Activated CD4-positive, alpha-beta memory T cell treated with anti-CD3 and anti-CD28 coated beads, Interleukin-2, amount 10 ng/mL, durations not matched to agents 7 days and 5 days (primary cell): ENCODE data around the gene RELL2. TPM values are rescaled to one million over a fixed set of nuclear protein-coding genes. Genes with fewer than 3 reads are reported as not detected.

Experiments
- CTCF ChIA-PET: fragments of 350-600 bp; sonication (Branson Sonifier 250); formaldehyde crosslinking; loops from one replicate; lab custom pipeline; 2021; ENCODE audit warnings: antibody characterized with exemption, inconsistent platforms; lab: Charles Lee
- POLR2A ChIA-PET: fragments of 350-600 bp; sonication (Branson Sonifier 250); formaldehyde crosslinking; loops from one replicate; lab custom pipeline; 2021; ENCODE audit warnings: antibody characterized with exemption; lab: Charles Lee
- DNase-seq: peaks from one replicate; pipeline ENCODE4 v3.0.0-alpha.2; 2020
- H3K27ac Mint-ChIP-seq: one replicate; pipeline ENCODE4 v1.8.0; 2021; ENCODE audit warnings: mild to moderate bottlenecking, mixed read lengths
- H3K27me3 Mint-ChIP-seq: one replicate; pipeline ENCODE4 v1.8.0; 2021; ENCODE audit warnings: mixed read lengths
- H3K36me3 Mint-ChIP-seq: one replicate; pipeline ENCODE4 v1.8.0; 2021; ENCODE audit warnings: low read depth, mixed read lengths
- H3K4me1 Mint-ChIP-seq: one replicate; pipeline ENCODE4 v1.8.0; 2021; ENCODE audit warnings: mixed read lengths
- H3K4me3 Mint-ChIP-seq: one replicate; pipeline ENCODE4 v1.8.0; 2021; ENCODE audit warnings: mild to moderate bottlenecking, mixed read lengths
- H3K9me3 Mint-ChIP-seq: one replicate; pipeline ENCODE4 v1.8.0; 2021; ENCODE audit warnings: mixed read lengths
- total RNA-seq, 2 experiments: library from RNA; stranded (reverse); gene quantifications; one replicate each; pipeline ENCODE4 v1.2.3, GENCODE V29; 2021

Gene RELL2, protein sequence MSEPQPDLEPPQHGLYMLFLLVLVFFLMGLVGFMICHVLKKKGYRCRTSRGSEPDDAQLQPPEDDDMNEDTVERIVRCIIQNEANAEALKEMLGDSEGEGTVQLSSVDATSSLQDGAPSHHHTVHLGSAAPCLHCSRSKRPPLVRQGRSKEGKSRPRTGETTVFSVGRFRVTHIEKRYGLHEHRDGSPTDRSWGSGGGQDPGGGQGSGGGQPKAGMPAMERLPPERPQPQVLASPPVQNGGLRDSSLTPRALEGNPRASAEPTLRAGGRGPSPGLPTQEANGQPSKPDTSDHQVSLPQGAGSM
- total RNA-seq: 10 to 100 TPM; 18.8 to 19.4 TPM

DNA sequence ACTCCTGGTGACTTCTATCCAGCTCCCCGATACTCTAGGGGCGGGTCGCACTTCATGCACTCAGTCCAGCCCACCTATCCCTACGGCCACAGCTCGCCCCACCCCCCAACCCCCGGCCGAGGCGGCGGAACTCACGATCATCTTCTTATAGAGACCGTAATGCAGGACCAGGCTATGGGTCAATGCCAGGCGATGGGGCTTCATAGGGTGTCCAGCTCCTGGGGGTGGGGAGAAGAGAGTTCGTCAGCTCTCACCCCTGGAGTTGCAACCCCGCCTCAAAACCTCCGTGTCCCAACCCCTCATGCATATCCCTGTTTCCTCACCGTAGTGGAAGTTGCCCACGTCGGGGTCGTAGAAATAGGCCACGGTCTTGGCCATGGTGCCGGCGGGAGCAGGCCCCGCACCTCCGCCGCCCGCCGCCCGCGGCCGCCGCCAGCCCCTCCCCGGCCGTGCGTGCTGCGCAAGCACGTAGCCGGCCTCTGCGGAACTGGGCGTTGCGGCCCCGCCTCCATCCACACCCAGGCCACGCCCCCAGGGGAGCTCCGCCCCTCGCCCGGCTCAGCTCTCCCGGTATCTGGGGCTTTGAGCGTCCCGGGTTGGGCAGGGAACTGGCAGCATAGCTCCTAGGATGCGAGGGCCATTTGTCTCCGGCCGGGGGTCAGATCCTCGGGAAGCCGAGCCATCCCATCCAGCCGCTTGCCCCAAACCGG lies at the start of gene RELL2, which contains the start of gene HDAC3:
TSS of gene RELL2 (plus strand) at position 585 of the 710 bp plus-strand sequence. CDS start 1,229 bp downstream, outside the sequence.
TSS of gene HDAC3 (minus strand) at position 437 of the 710 bp plus-strand sequence. CDS start at position 378, 59 bp downstream.
- ChIA-PET POLR2A (interaction anchor here (0.6 to 8.7 kb wide), 24 partner anchors 9 to 459 kb away, joined by 3 to 100 read pairs (median 7); partner anchors contain the start of genes DIAPH1, FCHSD1, RNF14 and TAF7), CTCF (interaction anchor here (0.5 to 9.4 kb wide), 21 partner anchors 10 to 1200 kb away, joined by 3 to 150 read pairs (median 10); partner anchors contain the start of genes DELE1, DIAPH1, FCHSD1 and RNF14)
- peak within 1 kb of the TSS; percentile 93 for H3K4me3 Mint-ChIP-seq
- no peaks in the 10 kb centered on the region for H3K27me3 Mint-ChIP-seq
- H3K4me1 Mint-ChIP-seq: peaks cover 59% of the 10 kb centered on the region
- DNase-seq: peak; percentile 94
- peaks cover 44% of the 10 kb centered on the region for H3K36me3 Mint-ChIP-seq
- peak within 1 kb of the TSS; percentile 80 for H3K27ac Mint-ChIP-seq
- no peaks in the 10 kb centered on the region for H3K9me3 Mint-ChIP-seq

DNA sequence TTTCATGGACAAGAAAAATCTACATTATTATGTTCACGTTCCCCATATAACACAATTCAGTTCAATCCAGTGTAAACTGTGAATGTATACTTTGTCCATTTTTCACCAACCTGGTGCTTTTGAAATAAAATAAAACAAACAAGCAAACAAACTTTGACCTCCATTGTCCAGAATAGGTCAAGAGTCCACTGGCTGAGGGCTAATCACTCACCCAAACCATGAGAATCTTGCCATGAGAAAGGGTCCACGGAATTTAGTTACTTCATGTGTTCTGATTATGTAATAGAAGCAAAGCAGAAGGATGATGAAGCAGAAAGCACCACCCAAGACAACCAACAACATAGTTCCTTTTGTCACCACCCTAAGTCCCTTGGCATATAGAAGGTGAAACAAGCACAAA lies 46.7 kb upstream of the RELL2 start:
- CTCF ChIA-PET: interaction anchor here (6.4 to 8.3 kb wide), 2 partner anchors 28 to 44 kb away, joined by 150 to 436 read pairs; partner anchors contain the start of genes DIAPH1, HDAC3 and RELL2
- POLR2A ChIA-PET: interaction anchor here (4.9 kb wide), 1 partner anchor 28 kb away, joined by 124 read pairs; the partner anchor contains the start of gene DIAPH1
- Mint-ChIP-seq H3K4me1 (peaks cover 39% of the 10 kb centered on the region), H3K4me3 (no peak overlapping the region), H3K36me3 (peaks cover 59% of the 10 kb centered on the region), H3K27ac (no peak overlapping the region), H3K9me3 (no peaks in the 10 kb centered on the region), H3K27me3 (no peaks in the 10 kb centered on the region)
- DNase-seq: no peak

DNA sequence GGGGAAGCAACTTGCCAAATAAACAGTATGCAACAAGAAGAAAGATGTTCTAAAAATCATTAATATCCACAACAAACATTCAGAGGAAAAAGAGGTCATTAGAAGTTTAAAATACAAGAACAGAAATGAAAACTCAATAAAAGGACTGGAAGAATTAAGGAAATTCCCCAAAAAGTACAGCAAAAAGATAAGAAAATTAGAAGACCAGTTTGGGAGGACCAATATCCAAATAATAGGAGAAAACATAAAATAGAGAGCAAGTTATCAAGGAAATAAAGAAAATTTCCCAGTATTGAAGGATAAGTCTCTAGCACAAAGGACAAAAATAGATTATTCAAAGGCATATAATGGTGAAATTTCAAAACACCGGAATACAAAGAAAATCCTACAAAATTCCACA lies 39.9 kb upstream of the RELL2 start:
- CTCF ChIA-PET: interaction anchor here (1.4 to 14.6 kb wide), 5 partner anchors 20 to 40 kb away, joined by 3 to 198 read pairs (median 10); partner anchors contain the start of genes DIAPH1, HDAC3 and RELL2
- Mint-ChIP-seq H3K4me1 (peaks cover 74% of the 10 kb centered on the region), H3K4me3 (no peak overlapping the region), H3K36me3 (peaks cover 56% of the 10 kb centered on the region), H3K27ac (peak overlapping the region; percentile 33), H3K9me3 (no peaks in the 10 kb centered on the region), H3K27me3 (no peaks in the 10 kb centered on the region)
- no peak for DNase-seq
- POLR2A ChIA-PET: interaction anchor here (1.3 to 3.5 kb wide), 5 partner anchors 9 to 46 kb away, joined by 3 to 46 read pairs (median 7); partner anchors contain the start of genes DIAPH1, HDAC3 and RELL2

DNA sequence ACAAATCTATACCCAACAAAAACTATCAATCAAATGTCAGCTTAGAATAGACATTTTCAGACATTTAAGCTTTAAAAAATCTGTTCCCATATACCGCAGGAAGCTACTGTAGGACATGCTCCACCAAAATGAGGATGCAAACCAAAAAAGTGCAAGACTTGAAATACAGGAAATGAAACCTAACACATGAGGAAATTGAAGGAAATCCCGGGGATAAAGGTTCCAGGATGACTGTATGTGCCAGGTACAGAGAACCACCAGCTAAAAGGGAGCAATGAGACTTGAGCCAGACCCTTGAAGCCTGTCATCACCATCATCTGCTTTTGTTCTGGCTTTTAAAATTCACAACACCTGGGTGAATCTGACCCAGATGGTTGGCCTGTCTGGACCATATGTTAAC lies 39.4 kb upstream of the RELL2 start:
- H3K36me3 Mint-ChIP-seq: peaks cover 52% of the 10 kb centered on the region
- POLR2A ChIA-PET: interaction anchor here (1.2 to 3.5 kb wide), 7 partner anchors 9 to 67 kb away, joined by 3 to 46 read pairs (median 7); partner anchors contain the start of genes DIAPH1, HDAC3 and RELL2
- no peak overlapping the region for H3K4me3 Mint-ChIP-seq
- H3K27ac Mint-ChIP-seq: peak overlapping the region; percentile 33
- DNase-seq: no peak
- CTCF ChIA-PET: interaction anchor here (1.4 to 14.6 kb wide), 6 partner anchors 20 to 40 kb away, joined by 3 to 198 read pairs (median 9); partner anchors contain the start of genes DIAPH1, HDAC3 and RELL2
- H3K9me3 Mint-ChIP-seq: no peaks in the 10 kb centered on the region
- peaks cover 74% of the 10 kb centered on the region for H3K4me1 Mint-ChIP-seq
- no peaks in the 10 kb centered on the region for H3K27me3 Mint-ChIP-seq

DNA sequence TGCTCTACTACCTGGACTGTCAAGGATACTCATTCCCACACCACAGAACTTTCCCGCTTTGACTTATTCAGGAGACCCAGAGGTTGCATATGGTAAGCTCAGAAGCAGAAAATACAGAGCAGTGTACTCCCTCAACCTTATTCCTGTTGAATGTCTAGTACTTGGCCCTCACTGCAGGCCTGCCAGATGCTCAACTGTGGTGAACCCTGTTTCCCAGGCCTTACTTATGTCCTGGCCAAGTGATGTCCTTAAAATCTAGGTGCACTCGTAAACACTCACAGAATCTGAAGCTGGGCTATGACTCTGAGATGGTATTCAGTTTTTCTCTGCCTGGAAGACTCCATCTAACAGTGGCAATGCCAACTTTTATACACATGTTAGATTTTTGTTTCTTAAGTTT lies 39.0 kb upstream of the RELL2 start:
- H3K27me3 Mint-ChIP-seq: no peaks in the 10 kb centered on the region
- peaks cover 74% of the 10 kb centered on the region for H3K4me1 Mint-ChIP-seq
- no peak overlapping the region for H3K4me3 Mint-ChIP-seq
- no peaks in the 10 kb centered on the region for H3K9me3 Mint-ChIP-seq
- peaks cover 54% of the 10 kb centered on the region for H3K36me3 Mint-ChIP-seq
- peak overlapping the region; percentile 33 for H3K27ac Mint-ChIP-seq
- DNase-seq: no peak
- ChIA-PET CTCF (interaction anchor here (1.1 to 14.6 kb wide), 9 partner anchors 12 to 372 kb away, joined by 3 to 198 read pairs (median 5); partner anchors contain the start of genes DIAPH1, HDAC3 and RELL2), POLR2A (interaction anchor here (1.2 to 3.5 kb wide), 11 partner anchors 9 to 370 kb away, joined by 3 to 46 read pairs (median 5); partner anchors contain the start of genes DIAPH1, FCHSD1, HDAC3 and RELL2)

DNA sequence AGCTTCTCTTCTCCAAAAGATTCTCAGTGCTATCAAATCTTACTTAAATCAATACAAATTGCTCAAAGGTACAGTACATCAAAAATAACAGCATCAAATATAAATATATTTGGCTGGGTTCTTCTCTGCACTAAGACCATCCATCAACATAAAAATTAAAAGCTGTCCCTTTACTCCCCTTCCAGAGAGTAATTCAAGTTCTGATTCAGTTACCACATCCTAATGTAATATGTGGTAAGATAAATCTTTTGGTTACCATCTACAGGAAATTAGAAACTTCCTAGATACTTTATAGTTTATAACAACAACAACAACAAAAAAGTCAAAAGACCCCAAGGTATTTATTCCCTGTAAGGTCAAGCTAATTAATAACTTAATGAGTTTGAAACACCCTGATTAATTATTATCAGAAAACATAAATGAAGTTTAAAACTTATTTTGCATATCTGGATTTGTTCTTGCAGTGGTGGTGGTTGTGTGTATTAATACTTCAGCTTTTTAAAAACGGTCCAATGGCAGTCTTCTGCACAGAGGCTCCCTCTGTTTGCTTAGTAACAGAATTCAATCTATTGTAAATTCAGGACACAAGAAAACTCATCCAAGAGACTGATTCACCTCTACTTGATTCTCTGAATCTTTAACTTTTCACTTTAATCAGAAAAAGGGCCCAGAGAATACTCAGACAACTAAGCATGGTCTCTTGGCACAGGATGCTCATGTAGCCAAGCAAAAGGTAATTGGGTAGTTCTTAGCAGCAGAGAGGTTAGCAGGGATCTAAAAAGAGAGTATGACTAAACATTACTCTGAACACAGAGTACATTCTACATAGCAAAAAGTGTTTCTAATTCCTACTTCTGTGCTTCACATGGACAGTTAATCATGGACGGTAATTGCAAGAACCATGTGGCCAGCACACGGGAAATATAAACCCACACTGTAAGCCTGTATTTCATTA lies 38.1 kb upstream of the RELL2 start:
- ChIA-PET POLR2A (interaction anchor here (1.2 to 3.5 kb wide), 11 partner anchors 8 to 369 kb away, joined by 3 to 46 read pairs (median 5); partner anchors contain the start of genes DIAPH1, FCHSD1, HDAC3 and RELL2), CTCF (interaction anchor here (1.1 to 14.6 kb wide), 8 partner anchors 11 to 371 kb away, joined by 3 to 198 read pairs (median 6); partner anchors contain the start of genes DIAPH1, HDAC3 and RELL2)
- H3K4me1 Mint-ChIP-seq: peaks cover 75% of the 10 kb centered on the region
- DNase-seq: no peak
- H3K4me3 Mint-ChIP-seq: no peak overlapping the region
- peak overlapping the region; percentile 73 for H3K27ac Mint-ChIP-seq
- H3K36me3 Mint-ChIP-seq: peaks cover 54% of the 10 kb centered on the region
- H3K27me3 Mint-ChIP-seq: no peaks in the 10 kb centered on the region
- H3K9me3 Mint-ChIP-seq: no peaks in the 10 kb centered on the region

DNA sequence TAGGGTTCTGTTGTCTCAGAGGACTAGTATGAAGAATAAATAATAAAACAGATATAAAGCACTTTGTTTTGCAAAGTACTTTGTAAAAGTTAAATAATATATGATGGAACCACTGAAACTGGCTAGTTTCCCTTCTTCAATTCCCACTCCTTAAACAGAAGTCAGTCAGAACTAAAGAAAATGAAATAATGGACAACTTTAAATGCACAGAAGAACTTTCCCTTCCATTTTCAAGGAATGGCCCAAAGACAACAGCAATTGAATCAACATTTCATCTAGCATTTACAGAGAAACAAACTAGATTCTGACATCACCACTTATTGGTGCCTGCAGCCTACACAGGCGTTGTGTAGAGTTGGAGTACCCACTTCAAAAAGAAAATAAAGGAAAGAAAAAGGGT lies 34.2 kb upstream of the RELL2 start:
- Mint-ChIP-seq H3K4me1 (peaks cover 83% of the 10 kb centered on the region), H3K36me3 (peaks cover 37% of the 10 kb centered on the region), H3K27ac (peak overlapping the region; percentile 70), H3K9me3 (no peaks in the 10 kb centered on the region), H3K4me3 (no peak overlapping the region), H3K27me3 (no peaks in the 10 kb centered on the region)
- POLR2A ChIA-PET: interaction anchor here (1.0 to 4.9 kb wide), 4 partner anchors 9 to 34 kb away, joined by 3 to 57 read pairs (median 20); partner anchors contain the start of genes DIAPH1, HDAC3 and RELL2
- CTCF ChIA-PET: interaction anchor here (1.1 to 14.6 kb wide), 7 partner anchors 10 to 39 kb away, joined by 3 to 198 read pairs (median 9); partner anchors contain the start of genes DIAPH1, HDAC3 and RELL2
- DNase-seq: no peak

DNA sequence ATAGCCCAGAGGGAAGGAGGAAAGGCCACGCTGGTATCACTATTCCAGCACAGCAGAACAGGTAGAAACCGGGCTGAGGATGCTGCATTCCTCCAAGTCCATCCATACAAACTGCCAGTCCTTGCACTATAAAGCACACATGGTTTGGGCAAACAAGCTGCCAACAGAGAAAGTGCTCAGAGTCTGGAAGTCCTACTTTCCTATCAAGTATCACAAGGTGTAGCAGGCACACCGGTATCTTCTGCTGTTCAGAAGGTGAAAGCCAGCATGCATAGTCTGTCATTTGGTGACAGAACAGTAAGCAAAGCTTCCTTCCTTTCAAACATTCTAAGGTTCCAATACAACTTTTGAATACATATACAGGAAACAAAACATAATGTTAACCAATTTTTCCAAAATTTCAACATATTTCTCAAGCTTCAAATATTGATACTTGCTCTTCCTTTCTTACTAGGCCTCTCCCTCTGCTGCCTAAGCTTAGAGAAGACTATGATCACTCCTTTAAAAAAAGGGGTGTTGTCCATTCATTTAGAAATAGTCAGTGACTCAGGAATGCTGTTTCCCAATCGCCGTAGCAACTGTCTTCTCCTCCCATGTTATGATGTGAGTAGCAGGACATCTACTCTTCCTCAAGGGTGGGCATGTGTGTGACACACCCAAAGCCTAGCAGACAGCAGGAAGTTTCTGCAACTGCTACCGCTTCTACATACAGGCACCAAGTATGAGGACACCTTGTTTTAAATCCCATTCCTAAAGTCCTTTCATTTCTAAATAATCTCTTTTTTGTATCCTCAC lies 32.7 kb upstream of the RELL2 start:
- H3K27me3 Mint-ChIP-seq: no peaks in the 10 kb centered on the region

DNA sequence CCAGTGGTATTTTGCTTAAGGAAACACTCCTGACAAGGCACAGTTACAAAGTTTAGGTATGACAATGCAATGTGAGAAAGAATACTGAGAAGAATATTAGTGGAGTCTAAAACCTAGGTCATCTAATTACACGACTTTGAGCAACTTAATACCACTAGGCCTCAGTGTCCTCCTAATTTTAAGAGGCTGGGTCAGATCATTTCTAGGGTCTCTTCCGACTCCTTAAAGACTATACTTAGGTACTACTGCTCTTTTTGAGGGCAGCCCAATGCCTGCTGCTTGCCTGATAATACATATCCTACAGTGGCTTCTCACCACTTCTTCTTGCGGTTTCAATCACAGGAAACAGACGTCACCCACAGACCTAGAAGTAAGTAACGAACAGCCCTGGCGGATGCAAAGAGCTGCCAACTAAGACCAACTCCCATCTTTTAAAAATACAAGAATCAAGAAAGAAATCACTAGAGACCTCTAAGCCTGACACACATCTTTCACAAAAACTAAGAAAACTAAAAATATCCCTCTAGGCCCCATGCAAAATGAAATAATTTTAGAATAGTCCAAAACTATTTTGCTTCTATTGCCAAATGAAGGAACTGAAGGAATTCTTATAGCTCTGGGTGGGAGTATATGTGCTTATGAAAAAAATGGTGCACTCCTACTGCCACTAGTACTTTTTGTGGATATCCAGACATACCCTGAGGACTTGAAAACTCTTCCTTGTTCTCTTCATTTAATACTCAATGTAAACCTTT lies 31.1 kb upstream of the RELL2 start:
- POLR2A ChIA-PET: interaction anchor here (0.6 to 6.8 kb wide), 9 partner anchors 8 to 88 kb away, joined by 3 to 123 read pairs (median 7); partner anchors contain the start of genes DIAPH1, HDAC3 and RELL2
- Mint-ChIP-seq H3K9me3 (no peaks in the 10 kb centered on the region), H3K4me1 (peaks cover 78% of the 10 kb centered on the region), H3K27ac (peak overlapping the region; percentile 94), H3K27me3 (no peaks in the 10 kb centered on the region), H3K36me3 (peaks cover 36% of the 10 kb centered on the region), H3K4me3 (peak overlapping the region; percentile 63)
- DNase-seq: peak; percentile 84
- CTCF ChIA-PET: interaction anchor here (1.3 to 14.6 kb wide), 7 partner anchors 12 to 48 kb away, joined by 4 to 198 read pairs (median 7); partner anchors contain the start of genes DIAPH1, HDAC3 and RELL2

More for the DNA sequence above, 32.7 kb upstream of the RELL2 start:
- POLR2A ChIA-PET: interaction anchor here (1.0 to 4.9 kb wide), 4 partner anchors 10 to 32 kb away, joined by 3 to 57 read pairs (median 21); partner anchors contain the start of genes DIAPH1, HDAC3 and RELL2
- DNase-seq: peak; percentile 25
- Mint-ChIP-seq H3K36me3 (peaks cover 40% of the 10 kb centered on the region), H3K4me3 (peak overlapping the region; percentile 68), H3K4me1 (peaks cover 82% of the 10 kb centered on the region), H3K27ac (peak overlapping the region; percentile 94), H3K9me3 (no peaks in the 10 kb centered on the region)
- CTCF ChIA-PET: interaction anchor here (0.7 to 14.6 kb wide), 6 partner anchors 9 to 40 kb away, joined by 3 to 198 read pairs (median 10); partner anchors contain the start of gene DIAPH1
